Measurements from ENCODE around the gene CDH19.

CDH19 gene, protein sequence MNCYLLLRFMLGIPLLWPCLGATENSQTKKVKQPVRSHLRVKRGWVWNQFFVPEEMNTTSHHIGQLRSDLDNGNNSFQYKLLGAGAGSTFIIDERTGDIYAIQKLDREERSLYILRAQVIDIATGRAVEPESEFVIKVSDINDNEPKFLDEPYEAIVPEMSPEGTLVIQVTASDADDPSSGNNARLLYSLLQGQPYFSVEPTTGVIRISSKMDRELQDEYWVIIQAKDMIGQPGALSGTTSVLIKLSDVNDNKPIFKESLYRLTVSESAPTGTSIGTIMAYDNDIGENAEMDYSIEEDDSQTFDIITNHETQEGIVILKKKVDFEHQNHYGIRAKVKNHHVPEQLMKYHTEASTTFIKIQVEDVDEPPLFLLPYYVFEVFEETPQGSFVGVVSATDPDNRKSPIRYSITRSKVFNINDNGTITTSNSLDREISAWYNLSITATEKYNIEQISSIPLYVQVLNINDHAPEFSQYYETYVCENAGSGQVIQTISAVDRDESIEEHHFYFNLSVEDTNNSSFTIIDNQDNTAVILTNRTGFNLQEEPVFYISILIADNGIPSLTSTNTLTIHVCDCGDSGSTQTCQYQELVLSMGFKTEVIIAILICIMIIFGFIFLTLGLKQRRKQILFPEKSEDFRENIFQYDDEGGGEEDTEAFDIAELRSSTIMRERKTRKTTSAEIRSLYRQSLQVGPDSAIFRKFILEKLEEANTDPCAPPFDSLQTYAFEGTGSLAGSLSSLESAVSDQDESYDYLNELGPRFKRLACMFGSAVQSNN

DNA sequence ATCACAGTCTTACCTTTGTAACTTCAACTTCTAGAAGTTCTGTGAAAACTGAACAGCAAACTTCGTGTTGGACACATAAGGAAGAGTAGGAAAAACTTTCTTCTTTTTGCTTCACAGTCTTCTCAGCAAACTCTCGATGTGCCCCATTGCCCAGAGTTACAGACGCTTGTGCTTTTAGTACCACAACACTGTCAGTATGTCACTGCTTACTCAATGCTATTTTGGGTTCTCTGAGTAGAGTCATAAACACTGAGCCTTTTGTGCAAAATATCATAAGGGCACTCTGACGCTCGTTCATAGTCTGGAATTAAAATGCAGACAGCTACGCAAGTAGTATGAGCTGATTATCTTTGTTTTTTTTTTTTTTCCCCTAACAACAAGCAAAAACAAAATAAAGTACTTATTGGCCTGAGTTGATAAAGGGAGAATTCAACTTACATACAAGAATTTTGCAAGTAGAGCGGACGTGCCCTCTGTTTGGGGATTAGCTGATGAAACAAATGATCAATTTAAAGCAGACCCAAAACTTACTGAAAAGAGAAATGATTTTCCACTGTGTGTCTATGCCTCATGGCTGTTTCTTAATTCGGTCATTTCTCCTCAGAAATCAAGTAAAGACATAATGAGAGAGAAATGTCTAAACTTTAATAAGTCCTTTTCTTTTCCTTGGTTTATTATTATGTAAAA, at the start of gene CDH19:
Gene CDH19 (minus strand): TSS at position 150 of the 687 bp plus-strand sequence. CDS start 31,886 bp downstream, outside the sequence.
- DNase-seq: no peak

GRCh38 chr18:66647671-66648070, 43.8 kb upstream of the CDH19 start:
- DNase-seq: no peak

DNA sequence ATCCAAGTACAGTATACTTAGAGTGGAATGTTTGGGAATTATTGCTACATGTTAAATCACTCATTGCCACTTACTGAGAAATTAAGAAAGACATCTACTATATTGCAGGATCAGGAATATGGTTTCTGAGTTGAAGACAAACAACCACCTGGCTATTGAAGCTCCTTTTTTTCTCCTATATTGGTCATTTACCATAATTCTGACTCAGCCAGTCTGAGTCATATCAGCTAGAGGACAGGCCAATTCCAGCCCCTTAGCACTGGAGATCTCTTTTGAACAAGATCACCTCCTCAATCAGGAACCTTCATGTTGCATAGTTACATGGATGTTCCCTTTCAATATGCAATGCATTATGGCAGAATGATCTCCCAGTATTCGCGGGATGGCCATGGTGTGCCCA, 42.7 kb upstream of the CDH19 start:
- DNase-seq: no peak

GRCh38 chr18:66645983-66646382, 42.1 kb upstream of the CDH19 start:
- DNase-seq: no peak

- DNase-seq: no peak
Observed at GRCh38 chr18:66641056-66641455, 37.2 kb upstream of the CDH19 start.

DNA sequence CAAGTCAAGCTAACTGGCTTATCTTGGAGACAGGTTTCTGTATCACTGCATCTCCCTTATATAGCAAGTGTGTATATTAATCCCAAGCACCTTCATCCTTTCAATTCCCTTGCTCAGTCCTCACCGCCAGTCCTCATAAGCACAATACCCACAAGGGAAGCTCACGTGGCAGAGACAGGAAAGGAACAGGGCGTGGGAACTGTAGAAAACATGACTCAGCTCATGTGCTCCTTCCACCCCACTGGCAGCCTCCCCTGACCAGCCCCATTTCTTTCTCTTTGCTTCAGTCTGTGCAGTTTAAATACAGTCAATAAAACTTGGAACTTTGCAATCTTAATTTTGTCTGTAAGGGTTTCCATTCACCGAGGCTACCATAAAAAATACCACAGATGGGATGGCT, 36.5 kb upstream of the CDH19 start:
- no peak for DNase-seq

DNA sequence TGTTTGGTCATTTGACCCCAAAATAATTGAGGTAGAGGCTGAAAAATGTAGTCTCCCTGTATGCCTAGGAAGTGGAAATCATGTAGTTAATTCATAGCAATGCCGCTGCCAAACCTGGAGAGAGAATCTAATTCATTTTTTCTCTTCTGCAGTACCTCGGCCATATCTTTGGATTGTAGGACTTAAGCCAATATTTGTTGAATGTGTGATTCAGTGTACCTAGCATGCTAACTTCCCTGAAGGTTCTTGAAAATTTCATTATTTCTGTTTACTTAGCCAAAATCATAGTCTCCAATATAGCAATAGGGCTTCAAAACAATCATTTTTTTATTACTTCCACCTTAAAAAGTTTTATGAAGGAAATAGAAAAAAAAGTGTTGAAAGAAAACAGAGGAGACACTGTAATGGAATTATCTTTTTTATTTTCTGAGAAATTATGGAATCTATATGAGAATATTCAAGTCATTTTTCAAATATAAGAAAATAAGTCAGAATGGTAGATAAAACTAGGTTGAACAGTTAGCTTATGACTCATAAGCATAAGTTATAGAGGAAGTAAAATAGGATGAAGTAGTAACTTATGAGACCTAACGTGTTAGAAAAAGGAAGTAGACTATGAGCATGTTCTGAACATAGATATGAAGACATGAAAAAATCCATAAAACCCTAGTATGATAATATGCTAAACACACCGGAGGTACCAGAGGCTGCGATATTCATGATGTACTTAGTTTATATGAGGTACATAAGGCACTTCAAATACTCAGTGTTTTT, 35.2 kb upstream of the CDH19 start:
- no peak for DNase-seq

GRCh38 chr18:66635342-66635741, 31.5 kb upstream of the CDH19 start:
- DNase-seq: no peak

DNA sequence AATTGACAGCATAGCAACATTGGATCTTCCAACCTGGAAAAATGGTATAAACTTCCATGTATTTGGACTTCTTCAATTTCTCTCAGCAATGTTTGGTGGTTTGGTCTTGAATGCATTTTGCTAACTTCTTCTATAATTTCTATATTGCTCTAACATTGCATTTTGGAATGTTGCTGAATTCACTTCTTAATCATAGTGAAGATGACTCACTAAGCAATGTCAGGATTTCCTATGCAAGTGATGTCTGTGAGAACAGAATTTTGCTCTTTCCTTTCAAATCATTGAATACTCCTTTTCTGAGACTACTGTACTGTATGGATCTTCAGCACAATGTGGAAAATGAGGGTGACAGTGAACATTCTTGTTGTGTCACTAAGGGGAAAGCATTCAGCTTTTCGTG, 28.9 kb upstream of the CDH19 start:
- no peak for DNase-seq

DNA sequence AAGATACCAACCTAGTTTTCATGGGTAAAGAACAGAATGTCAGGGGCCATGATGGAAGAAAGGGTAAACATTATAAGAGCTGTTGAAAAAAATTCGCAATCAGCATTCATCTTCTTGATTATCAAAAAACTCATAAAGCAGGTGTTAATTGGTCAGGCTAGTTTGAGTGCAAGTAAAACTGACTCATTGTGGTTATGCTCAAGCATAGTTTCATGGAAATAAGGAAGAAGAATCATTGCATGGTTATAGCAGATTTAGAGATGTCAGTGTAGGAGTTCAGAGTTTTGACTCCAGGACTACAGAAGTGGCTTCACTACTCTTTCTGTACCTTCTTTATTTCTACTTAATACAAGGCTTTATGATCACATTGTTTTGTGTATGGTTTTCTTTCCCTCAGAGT, 26.9 kb upstream of the CDH19 start:
- no peak for DNase-seq

DNA sequence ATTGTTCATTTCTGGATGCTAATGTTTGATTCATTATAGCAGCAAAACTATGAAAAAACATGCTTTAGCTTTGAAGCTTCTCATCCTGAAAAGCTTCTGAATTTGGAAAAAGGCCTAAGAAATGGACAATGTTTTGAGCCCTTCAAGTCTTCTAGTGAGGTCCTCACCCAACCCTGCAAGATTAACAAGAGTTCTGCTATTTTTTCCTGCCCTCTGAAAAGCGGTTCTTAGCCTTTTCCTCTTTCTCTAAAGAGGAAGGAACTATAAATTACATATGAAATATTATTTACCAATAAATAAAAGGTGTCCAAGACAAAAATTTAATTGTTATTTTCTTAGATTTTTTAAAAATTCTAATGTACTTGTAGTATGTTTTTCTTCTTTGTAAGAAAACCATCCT, 19.9 kb upstream of the CDH19 start:
- DNase-seq: no peak

DNA sequence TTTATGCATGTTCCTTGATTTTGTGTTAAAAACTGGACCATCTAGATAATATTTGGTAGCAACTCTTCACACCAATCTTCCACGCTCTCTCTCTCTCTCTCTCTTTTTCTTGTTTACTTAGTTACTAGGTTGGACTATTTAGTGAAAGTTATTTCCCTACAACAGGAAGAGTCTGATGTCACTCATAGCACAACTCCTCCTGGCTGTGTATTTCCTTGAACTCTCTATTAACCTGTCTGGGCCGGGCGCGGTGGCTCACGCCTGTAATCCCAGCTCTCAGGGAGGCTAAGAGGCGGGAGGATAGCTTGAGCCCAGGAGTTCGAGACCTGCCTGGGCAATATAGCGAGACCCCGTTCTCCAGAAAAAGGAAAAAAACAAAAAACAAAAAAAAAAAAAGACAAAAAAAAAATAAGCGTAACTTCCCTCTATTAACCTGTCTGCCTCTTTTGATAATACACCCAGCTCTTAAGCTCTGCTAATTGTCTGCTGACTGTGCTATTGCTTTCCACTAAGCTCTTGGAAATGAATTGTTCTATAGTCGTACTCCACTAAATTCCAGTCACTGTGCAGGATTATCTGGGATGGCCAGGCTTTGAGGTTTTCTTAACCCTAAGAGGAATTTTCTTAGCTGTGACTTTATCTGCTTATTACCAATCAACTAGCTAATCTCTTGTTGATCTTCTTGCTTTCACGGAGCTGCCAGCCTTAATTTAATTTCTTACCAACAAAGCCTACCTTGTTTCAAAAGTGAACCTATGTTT, 18.1 kb upstream of the CDH19 start:
- no peak for DNase-seq

- DNase-seq: no peak
Observed at GRCh38 chr18:66616523-66616983, 12.7 kb upstream of the CDH19 start.

DNA sequence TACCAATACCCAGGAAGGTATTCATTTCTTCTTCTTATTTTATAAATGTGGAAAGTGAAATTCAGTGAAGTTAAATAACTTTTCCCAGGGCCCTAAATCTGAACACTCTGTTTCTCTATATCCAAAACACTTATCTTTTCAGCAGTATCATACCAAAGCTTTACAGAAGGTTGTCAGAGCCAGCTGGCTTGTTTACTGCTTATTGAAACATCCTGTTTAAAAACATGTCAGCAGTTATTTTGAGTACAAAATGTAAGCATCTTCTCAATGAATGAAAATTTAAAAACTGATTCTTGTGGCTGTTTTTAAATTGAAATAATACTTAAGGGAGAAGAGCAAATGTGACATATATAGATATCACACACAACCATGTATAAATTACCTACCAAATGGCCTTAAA, 11.3 kb upstream of the CDH19 start:
- DNase-seq: no peak

DNA sequence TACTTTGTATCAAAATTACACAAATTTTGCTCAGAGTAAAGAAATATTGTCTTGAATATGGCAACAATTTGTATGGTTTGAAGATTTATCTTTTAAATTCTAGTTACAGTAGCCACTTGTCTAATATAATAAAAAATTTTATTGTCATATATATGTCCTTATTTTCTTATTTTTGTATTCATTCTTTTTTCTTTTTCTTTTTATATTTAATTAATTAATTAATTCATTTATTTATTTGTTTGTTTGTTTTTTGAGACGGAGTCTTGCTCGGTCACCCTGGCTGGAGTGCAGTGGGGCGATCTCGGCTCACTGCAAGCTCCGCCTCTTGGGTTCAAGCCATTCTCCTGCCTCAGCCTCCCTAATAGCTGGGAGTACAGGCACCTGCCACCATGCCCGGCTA, 3.7 kb upstream of the CDH19 start:
- no peak for DNase-seq

- DNase-seq: no peak
Observed at GRCh38 chr18:66601649-66602048, 2.2 kb downstream of the CDH19 start.

- DNase-seq: no peak
Observed at GRCh38 chr18:66599190-66599589, 4.7 kb downstream of the CDH19 start.

- no peak for DNase-seq
Observed at GRCh38 chr18:66587430-66587829, 16.5 kb downstream of the CDH19 start.

- DNase-seq: no peak
Observed at GRCh38 chr18:66582211-66582610, 21.7 kb downstream of the CDH19 start.

DNA sequence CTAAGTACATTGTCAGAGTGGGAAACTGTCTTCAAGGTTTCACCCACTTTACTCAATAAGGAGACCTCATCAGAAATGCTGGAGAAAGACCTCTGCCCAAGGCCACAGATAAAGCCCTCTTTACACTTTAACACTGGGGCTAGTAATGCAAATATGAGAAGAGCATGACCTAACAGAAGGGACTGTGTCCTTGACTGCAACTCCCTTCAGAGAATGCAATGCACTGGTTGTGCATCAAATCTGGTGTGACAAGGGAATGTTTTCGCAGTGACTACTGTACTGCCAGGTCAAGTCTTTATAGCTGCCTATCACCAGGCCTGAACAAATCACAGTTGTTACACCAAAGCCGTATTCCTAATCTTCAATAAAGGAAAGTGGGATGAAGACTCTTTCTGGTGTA, 28.6 kb downstream of the CDH19 start:
- DNase-seq: no peak

GRCh38 chr18:66571845-66572244, 32.0 kb downstream of the CDH19 start:
- DNase-seq: no peak

DNA sequence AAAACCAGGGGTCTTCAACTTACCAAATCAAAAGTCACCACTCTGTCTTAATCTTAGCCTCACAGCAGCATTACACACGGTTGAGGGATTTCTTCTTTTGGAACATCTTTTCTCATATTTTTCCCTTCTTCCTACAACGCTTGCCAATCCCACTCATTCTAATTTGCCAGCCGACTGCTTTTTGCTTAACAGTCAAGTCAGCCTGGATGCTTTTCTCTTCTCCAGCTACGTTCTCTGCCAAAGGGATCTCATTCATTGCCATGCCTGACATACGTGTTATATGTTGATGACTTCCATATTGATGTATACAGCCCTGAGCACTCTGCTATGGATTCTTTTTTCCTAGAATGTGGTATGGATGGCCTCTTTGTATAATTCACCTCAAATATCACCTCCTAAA, 37.3 kb downstream of the CDH19 start:
- no peak for DNase-seq

Measured in amniotic stem cell (primary cell).